Thyroid gland (tissue), 4 donors: ENCODE data around the gene TTLL5.

ENCODE experiments used
- POLR2A ChIP-seq, 2 donors: fragments of 450-650 bp; IDR thresholded peaks; one replicate each; pipeline ENCODE4 v1.6.1; 2017; ENCODE audit warnings: antibody characterized with exemption in 2 of 2, mild to moderate bottlenecking in 2 of 2, moderate library complexity in 1 of 2
- TF ChIP-seq, protein P1 (sequence below), 6 experiments: fragments of 200-600 bp in 3 of 6; fragments of 450-650 bp in 3 of 6; sonication (generic) in 3 of 6; IDR thresholded peaks; one replicate each; pipeline ENCODE4 v1.5.1; 2016 to 2019; ENCODE audit warnings: antibody characterized with exemption in 6 of 6, mild to moderate bottlenecking in 2 of 6, inconsistent platforms in 1 of 6, moderate library complexity in 1 of 6

DNA sequence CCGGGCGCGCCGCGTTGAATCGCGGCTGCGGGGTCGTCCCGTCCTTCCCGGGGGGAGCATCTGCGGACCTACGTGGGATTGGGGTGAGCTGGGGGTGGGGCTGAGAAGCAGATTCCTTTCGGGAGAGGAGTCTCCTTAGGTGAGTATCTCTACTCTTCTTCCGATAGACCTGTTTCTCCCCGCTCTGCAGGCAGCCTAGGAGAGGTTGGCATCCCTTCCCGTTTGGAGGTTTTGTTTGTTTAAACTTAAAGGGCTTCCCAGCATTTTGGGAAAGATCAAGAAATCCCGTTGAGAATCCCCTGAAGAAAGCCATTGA lies 411 bp downstream of the TTLL5 start:
- TF ChIP-seq, protein P1, sequence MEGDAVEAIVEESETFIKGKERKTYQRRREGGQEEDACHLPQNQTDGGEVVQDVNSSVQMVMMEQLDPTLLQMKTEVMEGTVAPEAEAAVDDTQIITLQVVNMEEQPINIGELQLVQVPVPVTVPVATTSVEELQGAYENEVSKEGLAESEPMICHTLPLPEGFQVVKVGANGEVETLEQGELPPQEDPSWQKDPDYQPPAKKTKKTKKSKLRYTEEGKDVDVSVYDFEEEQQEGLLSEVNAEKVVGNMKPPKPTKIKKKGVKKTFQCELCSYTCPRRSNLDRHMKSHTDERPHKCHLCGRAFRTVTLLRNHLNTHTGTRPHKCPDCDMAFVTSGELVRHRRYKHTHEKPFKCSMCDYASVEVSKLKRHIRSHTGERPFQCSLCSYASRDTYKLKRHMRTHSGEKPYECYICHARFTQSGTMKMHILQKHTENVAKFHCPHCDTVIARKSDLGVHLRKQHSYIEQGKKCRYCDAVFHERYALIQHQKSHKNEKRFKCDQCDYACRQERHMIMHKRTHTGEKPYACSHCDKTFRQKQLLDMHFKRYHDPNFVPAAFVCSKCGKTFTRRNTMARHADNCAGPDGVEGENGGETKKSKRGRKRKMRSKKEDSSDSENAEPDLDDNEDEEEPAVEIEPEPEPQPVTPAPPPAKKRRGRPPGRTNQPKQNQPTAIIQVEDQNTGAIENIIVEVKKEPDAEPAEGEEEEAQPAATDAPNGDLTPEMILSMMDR (IDR thresholded peaks at IDR 0.05): no peak
- TF ChIP-seq POLR2A (IDR thresholded peaks at IDR 0.05): no peak
